HEK293T (cell line): ENCODE results near the gene PRRT2.

Experiments used
- ARNT ChIP-seq: fragments of 450-650 bp; IDR thresholded peaks from 2 replicates; pipeline ENCODE4 v1.6.1; 2017; ENCODE audit warnings: mild to moderate bottlenecking
- CTBP1 ChIP-seq: fragments of 450-650 bp; IDR thresholded peaks from 2 replicates; pipeline ENCODE4 v1.6.1; 2016; ENCODE audit warnings: borderline replicate concordance
- FOXA1 ChIP-seq: fragments of 450-650 bp; IDR thresholded peaks from 2 replicates; pipeline ENCODE4 v1.6.1; 2016; ENCODE audit warnings: mild to moderate bottlenecking
- FOXM1 ChIP-seq: fragments of 450-650 bp; IDR thresholded peaks from 2 replicates; pipeline ENCODE4 v1.6.1; 2017; ENCODE audit warnings: mild to moderate bottlenecking, borderline replicate concordance
- L3MBTL2 ChIP-seq: fragments of 450-650 bp; conservative IDR thresholded peaks from 2 replicates; pipeline ENCODE4 v1.6.1; 2016; ENCODE audit warnings: mild to moderate bottlenecking
- NFRKB ChIP-seq: fragments of 450-650 bp; IDR thresholded peaks from 2 replicates; pipeline ENCODE4 v1.6.1; 2016; ENCODE audit warnings: mild to moderate bottlenecking, moderate library complexity
- ZNF384 ChIP-seq: fragments of 450-650 bp; IDR thresholded peaks from 2 replicates; pipeline ENCODE4 v1.6.1; 2016

GRCh38 chr16:29804455-29805231 lies 7.3 kb upstream of the PRRT2 start:
- no peak for TF ChIP-seq L3MBTL2
- no peak for TF ChIP-seq FOXA1
- no peak for TF ChIP-seq CTBP1
- TF ChIP-seq FOXM1 = no peak
- TF ChIP-seq ZNF384 = no peak
- no peak for TF ChIP-seq NFRKB
- no peak for TF ChIP-seq ARNT
